Measurements from ENCODE around the gene SYT2.

DNA sequence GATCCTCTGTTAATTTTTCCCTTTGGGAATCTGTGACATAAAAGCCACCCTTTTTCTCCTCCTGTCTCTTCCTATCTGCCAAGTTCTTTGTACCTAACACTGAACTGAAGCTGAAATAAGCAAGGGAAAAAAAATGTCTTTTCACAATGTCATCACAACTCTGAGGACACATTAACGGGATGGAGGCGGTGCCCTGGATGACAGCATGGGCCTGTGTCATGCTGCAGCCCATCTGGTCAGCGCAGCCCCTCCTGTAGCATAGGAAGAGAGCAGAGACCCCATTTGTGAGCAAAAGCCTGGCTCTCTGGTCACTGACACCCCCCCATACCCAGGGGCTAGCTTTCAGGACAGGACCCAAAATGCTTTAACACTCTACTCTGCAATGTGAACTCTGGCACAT is 22.5 kb downstream of the SYT2 start:
- no peak for TF ChIP-seq CTCF (IDR thresholded peaks at IDR 0.05)
- no peak for TF ChIP-seq USF1 (IDR thresholded peaks at IDR 0.05; ENCODE audit: borderline replicate concordance, low read depth)
- TF ChIP-seq, protein P1, sequence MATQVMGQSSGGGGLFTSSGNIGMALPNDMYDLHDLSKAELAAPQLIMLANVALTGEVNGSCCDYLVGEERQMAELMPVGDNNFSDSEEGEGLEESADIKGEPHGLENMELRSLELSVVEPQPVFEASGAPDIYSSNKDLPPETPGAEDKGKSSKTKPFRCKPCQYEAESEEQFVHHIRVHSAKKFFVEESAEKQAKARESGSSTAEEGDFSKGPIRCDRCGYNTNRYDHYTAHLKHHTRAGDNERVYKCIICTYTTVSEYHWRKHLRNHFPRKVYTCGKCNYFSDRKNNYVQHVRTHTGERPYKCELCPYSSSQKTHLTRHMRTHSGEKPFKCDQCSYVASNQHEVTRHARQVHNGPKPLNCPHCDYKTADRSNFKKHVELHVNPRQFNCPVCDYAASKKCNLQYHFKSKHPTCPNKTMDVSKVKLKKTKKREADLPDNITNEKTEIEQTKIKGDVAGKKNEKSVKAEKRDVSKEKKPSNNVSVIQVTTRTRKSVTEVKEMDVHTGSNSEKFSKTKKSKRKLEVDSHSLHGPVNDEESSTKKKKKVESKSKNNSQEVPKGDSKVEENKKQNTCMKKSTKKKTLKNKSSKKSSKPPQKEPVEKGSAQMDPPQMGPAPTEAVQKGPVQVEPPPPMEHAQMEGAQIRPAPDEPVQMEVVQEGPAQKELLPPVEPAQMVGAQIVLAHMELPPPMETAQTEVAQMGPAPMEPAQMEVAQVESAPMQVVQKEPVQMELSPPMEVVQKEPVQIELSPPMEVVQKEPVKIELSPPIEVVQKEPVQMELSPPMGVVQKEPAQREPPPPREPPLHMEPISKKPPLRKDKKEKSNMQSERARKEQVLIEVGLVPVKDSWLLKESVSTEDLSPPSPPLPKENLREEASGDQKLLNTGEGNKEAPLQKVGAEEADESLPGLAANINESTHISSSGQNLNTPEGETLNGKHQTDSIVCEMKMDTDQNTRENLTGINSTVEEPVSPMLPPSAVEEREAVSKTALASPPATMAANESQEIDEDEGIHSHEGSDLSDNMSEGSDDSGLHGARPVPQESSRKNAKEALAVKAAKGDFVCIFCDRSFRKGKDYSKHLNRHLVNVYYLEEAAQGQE (IDR thresholded peaks at IDR 0.05; ENCODE audit: low read depth, low read length) = no peak
- TF ChIP-seq POLR2AphosphoS5 (IDR thresholded peaks at IDR 0.05; ENCODE audit: low read depth, low read length) = no peak
- TF ChIP-seq MAX (IDR thresholded peaks at IDR 0.05; ENCODE audit: low read depth) = no peak
- no peak for TF ChIP-seq PBX3 (IDR thresholded peaks at IDR 0.05)
- TF ChIP-seq ZBTB33 (IDR thresholded peaks at IDR 0.05; ENCODE audit: borderline replicate concordance, low read depth) = no peak
- no peak for TF ChIP-seq TCF12 (IDR thresholded peaks at IDR 0.05)
- TF ChIP-seq FOXM1 (IDR thresholded peaks at IDR 0.05; ENCODE audit: low read depth) = no peak
- no peak for TF ChIP-seq MXI1 (IDR thresholded peaks at IDR 0.05; ENCODE audit: low read depth, low read length)
- TF ChIP-seq GATA2 (CRISPR knock-in tag; IDR thresholded peaks at IDR 0.05) = no peak
- no peak for TF ChIP-seq SMC3 (IDR thresholded peaks at IDR 0.05; ENCODE audit: low read depth, low read length)
- TF ChIP-seq JUND (IDR thresholded peaks at IDR 0.05) = no peak

All from SK-N-SH (cell line).